Measurements from ENCODE around the gene NADK. TPM values are rescaled to one million over a fixed set of nuclear protein-coding genes. Genes with fewer than 3 reads are reported as not detected.

The NADK gene
- total and polyA plus RNA-seq, 10 of the 15 experiments (the other 5 are each of a cell fraction or from before 2014, with no cell fraction given), result 1.1 to 93.2 (median 46.9) TPM

GRCh38 chr1:1797731-1798341, 19.6 kb upstream of the NADK start:
- ATAC-seq (peak; percentile 57), DNase-seq (ENCODE audit: low read depth, low spot score) (no peak), FAIRE-seq (no peak)
- H3K4me3 ChIP-seq, result no peak overlapping the region
- H3K36me3 ChIP-seq (ENCODE audit: control insufficient read depth in 2 of 2, insufficient read depth in 2 of 2, low read length in 1 of 2), result peaks cover 35 to 50% of the 10 kb centered on the region in 2 experiments
- no peak overlapping the region for H2AFZ ChIP-seq (ENCODE audit: control insufficient read depth, low read depth, low read length)
- SMC1A ChIA-PET (ENCODE audit: uncharacterized antibody, unreplicated experiment), result interaction anchor here (1.0 to 2.4 kb wide), 4 partner anchors 18 to 104 kb away, joined by 3 to 7 read pairs (median 5); no protein-coding TSS in a partner anchor
- peaks cover 42% of the 10 kb centered on the region for H3K4me1 ChIP-seq (ENCODE audit: control insufficient read depth, insufficient read depth, low read length)
- no peak overlapping the region for H3K9ac ChIP-seq (ENCODE audit: control insufficient read depth, insufficient read depth, low read length)
- POLR2A ChIA-PET, result no interaction called here
- intact Hi-C loops (cut with micrococcal nuclease; ENCODE audit: unreplicated experiment), result no loop called here
- no peak for TF ChIP-seq NRF1 (conservative IDR thresholded peaks at IDR 0.05; ENCODE audit: low read depth, low read length)
- TF ChIP-seq YY1 (IDR thresholded peaks at IDR 0.05; ENCODE audit: low read depth, low read length), result peak; percentile 47; the same call in 1 of the 2 replicates
- 64% methylated on average over 11 of the region's 11 CpGs for WGBS (ENCODE audit: insufficient coverage, insufficient replicate concordance, low lambda C conversion rate, missing lambda C conversion rate)
- BruUV-seq (replicated peaks), result no TSS peak
- peak overlapping the region; percentile 13; the same call in 1 of the 2 replicates for H3K4me2 ChIP-seq (ENCODE audit: control insufficient read depth, insufficient read depth)
- H3K79me2 ChIP-seq (ENCODE audit: control insufficient read depth, insufficient read depth, low read length), result peaks cover 22% of the 10 kb centered on the region
- CTCF ChIA-PET, result interaction anchor here (0.6 to 2.1 kb wide), 4 partner anchors 8 to 108 kb away, joined by 3 to 7 read pairs (median 4); no protein-coding TSS in a partner anchor
- H4K20me1 ChIP-seq (ENCODE audit: control insufficient read depth, insufficient read depth), result peaks cover 18% of the 10 kb centered on the region
- RAD21 ChIA-PET (ENCODE audit: unreplicated experiment), result interaction anchor here (1.2 kb wide), 1 partner anchor 8 kb away, joined by 3 read pairs; no protein-coding TSS in a partner anchor
- H3K27ac ChIP-seq (ENCODE audit: control insufficient read depth, insufficient read depth), result no peak overlapping the region
- in situ Hi-C loops (cut with MboI), result no loop called here
- no peaks in the 10 kb centered on the region for H3K27me3 ChIP-seq (replicated peaks in 1 of 2; ENCODE audit: control insufficient read depth in 2 of 2, insufficient read depth in 2 of 2, low read length in 1 of 2)
- H3K9me3 ChIP-seq (replicated peaks; ENCODE audit: control insufficient read depth, insufficient read depth, low read length), result no peaks in the 10 kb centered on the region

- in situ Hi-C loops (cut with MboI), result no loop called here
- Histone ChIP-seq H2AFZ (ENCODE audit: control insufficient read depth, low read depth, low read length) (no peak overlapping the region), H3K4me2 (ENCODE audit: control insufficient read depth, insufficient read depth) (no peak overlapping the region), H3K27ac (ENCODE audit: control insufficient read depth, insufficient read depth) (no peak overlapping the region), H3K36me3 (ENCODE audit: control insufficient read depth in 2 of 2, insufficient read depth in 2 of 2, low read length in 1 of 2) (peaks cover 37 to 53% of the 10 kb centered on the region in 2 experiments), H3K4me1 (ENCODE audit: control insufficient read depth, insufficient read depth, low read length) (peaks cover 36% of the 10 kb centered on the region), H4K20me1 (ENCODE audit: control insufficient read depth, insufficient read depth) (peaks cover 13% of the 10 kb centered on the region), H3K27me3 (replicated peaks in 1 of 2; ENCODE audit: control insufficient read depth in 2 of 2, insufficient read depth in 2 of 2, low read length in 1 of 2) (no peaks in the 10 kb centered on the region), H3K9me3 (replicated peaks; ENCODE audit: control insufficient read depth, insufficient read depth, low read length) (no peaks in the 10 kb centered on the region), H3K4me3 (no peak overlapping the region), H3K79me2 (ENCODE audit: control insufficient read depth, insufficient read depth, low read length) (peaks cover 19% of the 10 kb centered on the region), H3K9ac (ENCODE audit: control insufficient read depth, insufficient read depth, low read length) (no peak overlapping the region)
- BruUV-seq (replicated peaks), result no TSS peak
- peak; percentile 27 to 31 (median 29); a peak in 3 of 6 replicates for TF ChIP-seq CTCF (IDR thresholded peaks at IDR 0.05 in 2 of 3, conservative IDR thresholded peaks at IDR 0.05 in 1 of 3; ENCODE audit: control insufficient read depth in 2 of 3, extremely low read depth in 1 of 3, insufficient read depth in 1 of 3, low read depth in 3 of 3, low read length in 3 of 3)
- no peak for TF ChIP-seq BMI1 (IDR thresholded peaks at IDR 0.05; ENCODE audit: borderline replicate concordance)
- TF ChIP-seq RAD21 (IDR thresholded peaks at IDR 0.05; ENCODE audit: insufficient read depth, low read depth, low read length), result 0 out of 2 replicates have a peak, but pooled peaks have one; percentile 22
- DNase-seq (ENCODE audit: low read depth, low spot score) (no peak), ATAC-seq (no peak), FAIRE-seq (no peak)
- 87% methylated on average over 5 of the region's 5 CpGs for WGBS (ENCODE audit: insufficient coverage, insufficient replicate concordance, low lambda C conversion rate, missing lambda C conversion rate)
- SMC1A ChIA-PET (ENCODE audit: uncharacterized antibody, unreplicated experiment), result interaction anchor here (1.2 to 1.3 kb wide), 2 partner anchors 19 to 31 kb away, joined by 3 to 5 read pairs; no protein-coding TSS in a partner anchor
- CTCF ChIA-PET, result interaction anchor here (1.2 kb wide), 2 partner anchors 20 to 111 kb away, joined by 4 to 6 read pairs; no protein-coding TSS in a partner anchor
- RAD21 ChIA-PET (ENCODE audit: unreplicated experiment), result no interaction called here
- POLR2A ChIA-PET, result no interaction called here
- intact Hi-C loops (cut with micrococcal nuclease; ENCODE audit: unreplicated experiment), result no loop called here
These were observed 18.2 kb upstream of the NADK start for GRCh38 chr1:1796466-1796865.
